ENCODE results near the gene DLST. TPM values are rescaled to one million over a fixed set of nuclear protein-coding genes. Genes with fewer than 3 reads are reported as not detected.

DLST gene
- total RNA-seq, 2 experiments from 2014 or later = 74.4 to 95.7 TPM

GRCh38 chr14:74917178-74917543 is 35.4 kb downstream of the DLST start:
- H3K4me1 ChIP-seq (ENCODE audit: insufficient read depth, low read length, poor library complexity, severe bottlenecking) = peaks cover 1% of the 10 kb centered on the region
- H4K20me1 ChIP-seq (ENCODE audit: insufficient read depth, low read length) = no peaks in the 10 kb centered on the region
- no peak overlapping the region for H3K4me3 ChIP-seq (ENCODE audit: low read depth, low read length, poor library complexity, severe bottlenecking)
- no peak overlapping the region for H2AFZ ChIP-seq (ENCODE audit: low read length)
- no peaks in the 10 kb centered on the region for H3K79me2 ChIP-seq (ENCODE audit: insufficient read depth, low read depth, low read length)
- TF ChIP-seq CTCF (conservative IDR thresholded peaks at IDR 0.05; ENCODE audit: low read length) (no peak), EZH2phosphoT487 (IDR thresholded peaks at IDR 0.05; ENCODE audit: borderline replicate concordance, low read depth, low read length) (no peak)
- intact Hi-C loops (cut with micrococcal nuclease; ENCODE audit: unreplicated experiment) = no loop called here
- BruUV-seq (replicated peaks) = no TSS peak
- POLR2A ChIA-PET = interaction anchor here (0.6 to 0.8 kb wide), 2 partner anchors 13 to 575 kb away, joined by 3 to 4 read pairs; no protein-coding TSS in a partner anchor
- H3K27ac ChIP-seq (ENCODE audit: low read depth, low read length, poor library complexity, severe bottlenecking) = no peak overlapping the region
- H3K9me3 ChIP-seq (ENCODE audit: low read length) = no peaks in the 10 kb centered on the region
- H3K4me2 ChIP-seq (ENCODE audit: low read length) = no peak overlapping the region
- no peaks in the 10 kb centered on the region for H3K9me2 ChIP-seq (ENCODE audit: insufficient read depth, low read length)
- no peaks in the 10 kb centered on the region for H3K36me3 ChIP-seq (ENCODE audit: insufficient read depth, low read length)
- CTCF ChIA-PET (ENCODE audit: unreplicated experiment) = interaction anchor here (0.5 kb wide), 1 partner anchor 39 kb away, joined by 3 read pairs; no protein-coding TSS in a partner anchor
- DNase-seq (ENCODE audit: low spot score) = no peak

GRCh38 chr14:74917646-74918081 is 35.9 kb downstream of the DLST start:
- Histone ChIP-seq H3K27ac (ENCODE audit: low read depth, low read length, poor library complexity, severe bottlenecking) (no peak overlapping the region), H4K20me1 (ENCODE audit: insufficient read depth, low read length) (no peaks in the 10 kb centered on the region), H3K4me1 (ENCODE audit: insufficient read depth, low read length, poor library complexity, severe bottlenecking) (peaks cover 6% of the 10 kb centered on the region), H3K79me2 (ENCODE audit: insufficient read depth, low read depth, low read length) (no peaks in the 10 kb centered on the region), H3K4me3 (ENCODE audit: low read depth, low read length, poor library complexity, severe bottlenecking) (no peak overlapping the region), H3K9me3 (ENCODE audit: low read length) (no peaks in the 10 kb centered on the region), H3K36me3 (ENCODE audit: insufficient read depth, low read length) (no peaks in the 10 kb centered on the region), H3K9me2 (ENCODE audit: insufficient read depth, low read length) (no peaks in the 10 kb centered on the region), H2AFZ (ENCODE audit: low read length) (no peak overlapping the region), H3K4me2 (ENCODE audit: low read length) (no peak overlapping the region)
- intact Hi-C loops (cut with micrococcal nuclease; ENCODE audit: unreplicated experiment) = no loop called here
- POLR2A ChIA-PET = no interaction called here
- CTCF ChIA-PET (ENCODE audit: unreplicated experiment) = no interaction called here
- no TSS peak for BruUV-seq (replicated peaks)
- TF ChIP-seq EZH2phosphoT487 (IDR thresholded peaks at IDR 0.05; ENCODE audit: borderline replicate concordance, low read depth, low read length) = no peak
- no peak for TF ChIP-seq CTCF (conservative IDR thresholded peaks at IDR 0.05; ENCODE audit: low read length)
- DNase-seq (ENCODE audit: low spot score) = no peak

- Histone ChIP-seq H3K4me1 (ENCODE audit: insufficient read depth, low read length, poor library complexity, severe bottlenecking) (peaks cover 9% of the 10 kb centered on the region), H3K79me2 (ENCODE audit: insufficient read depth, low read depth, low read length) (no peaks in the 10 kb centered on the region), H3K36me3 (ENCODE audit: insufficient read depth, low read length) (no peaks in the 10 kb centered on the region), H3K4me3 (ENCODE audit: low read depth, low read length, poor library complexity, severe bottlenecking) (no peak overlapping the region), H2AFZ (ENCODE audit: low read length) (no peak overlapping the region), H3K4me2 (ENCODE audit: low read length) (no peak overlapping the region), H3K27ac (ENCODE audit: low read depth, low read length, poor library complexity, severe bottlenecking) (no peak overlapping the region), H4K20me1 (ENCODE audit: insufficient read depth, low read length) (no peaks in the 10 kb centered on the region), H3K9me2 (ENCODE audit: insufficient read depth, low read length) (no peaks in the 10 kb centered on the region), H3K9me3 (ENCODE audit: low read length) (no peaks in the 10 kb centered on the region)
- no peak for TF ChIP-seq CTCF (conservative IDR thresholded peaks at IDR 0.05; ENCODE audit: low read length)
- TF ChIP-seq EZH2phosphoT487 (IDR thresholded peaks at IDR 0.05; ENCODE audit: borderline replicate concordance, low read depth, low read length) = no peak
- intact Hi-C loops (cut with micrococcal nuclease; ENCODE audit: unreplicated experiment) = no loop called here
- BruUV-seq (replicated peaks) = no TSS peak
- DNase-seq (ENCODE audit: low spot score) = no peak
- ChIA-PET CTCF (ENCODE audit: unreplicated experiment) (no interaction called here), POLR2A (no interaction called here)
Measured at GRCh38 chr14:74918380-74918779, 36.7 kb downstream of the DLST start.

All from OCI-LY7 (cell line).